ENCODE data around the gene SOCS7.

SOCS7 gene

DNA sequence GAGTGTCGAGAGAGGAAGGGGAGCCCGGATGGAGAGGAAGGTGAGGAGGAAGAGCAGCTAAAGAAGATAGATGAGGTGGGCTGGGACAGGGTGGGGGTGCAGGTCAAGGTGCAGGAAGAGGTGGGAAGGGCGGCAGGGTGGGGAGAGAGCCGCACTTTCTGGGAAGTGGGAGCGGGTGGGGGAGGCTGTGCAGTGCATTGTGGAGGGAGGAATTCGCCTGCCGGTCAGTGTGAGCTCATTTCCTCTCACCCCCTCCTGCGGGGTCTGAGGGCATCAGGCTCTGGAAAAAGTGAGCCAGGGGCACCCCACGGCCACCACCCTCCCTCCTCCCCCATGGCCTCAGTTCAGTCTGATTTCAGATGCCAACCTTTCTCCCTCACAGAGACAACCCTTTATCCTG lies 74.1 kb downstream of the SOCS7 start:
- TF ChIP-seq, protein P1, sequence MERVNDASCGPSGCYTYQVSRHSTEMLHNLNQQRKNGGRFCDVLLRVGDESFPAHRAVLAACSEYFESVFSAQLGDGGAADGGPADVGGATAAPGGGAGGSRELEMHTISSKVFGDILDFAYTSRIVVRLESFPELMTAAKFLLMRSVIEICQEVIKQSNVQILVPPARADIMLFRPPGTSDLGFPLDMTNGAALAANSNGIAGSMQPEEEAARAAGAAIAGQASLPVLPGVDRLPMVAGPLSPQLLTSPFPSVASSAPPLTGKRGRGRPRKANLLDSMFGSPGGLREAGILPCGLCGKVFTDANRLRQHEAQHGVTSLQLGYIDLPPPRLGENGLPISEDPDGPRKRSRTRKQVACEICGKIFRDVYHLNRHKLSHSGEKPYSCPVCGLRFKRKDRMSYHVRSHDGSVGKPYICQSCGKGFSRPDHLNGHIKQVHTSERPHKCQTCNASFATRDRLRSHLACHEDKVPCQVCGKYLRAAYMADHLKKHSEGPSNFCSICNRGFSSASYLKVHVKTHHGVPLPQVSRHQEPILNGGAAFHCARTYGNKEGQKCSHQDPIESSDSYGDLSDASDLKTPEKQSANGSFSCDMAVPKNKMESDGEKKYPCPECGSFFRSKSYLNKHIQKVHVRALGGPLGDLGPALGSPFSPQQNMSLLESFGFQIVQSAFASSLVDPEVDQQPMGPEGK (CRISPR knock-in tag; IDR thresholded peaks at IDR 0.05; ENCODE audit: borderline replicate concordance): no peak
- no peak for TF ChIP-seq ARNTL (CRISPR knock-in tag; IDR thresholded peaks at IDR 0.05; ENCODE audit: borderline replicate concordance, low read depth)
- peak; percentile 5; the same call in 1 of the 3 replicates for ATAC-seq

DNA sequence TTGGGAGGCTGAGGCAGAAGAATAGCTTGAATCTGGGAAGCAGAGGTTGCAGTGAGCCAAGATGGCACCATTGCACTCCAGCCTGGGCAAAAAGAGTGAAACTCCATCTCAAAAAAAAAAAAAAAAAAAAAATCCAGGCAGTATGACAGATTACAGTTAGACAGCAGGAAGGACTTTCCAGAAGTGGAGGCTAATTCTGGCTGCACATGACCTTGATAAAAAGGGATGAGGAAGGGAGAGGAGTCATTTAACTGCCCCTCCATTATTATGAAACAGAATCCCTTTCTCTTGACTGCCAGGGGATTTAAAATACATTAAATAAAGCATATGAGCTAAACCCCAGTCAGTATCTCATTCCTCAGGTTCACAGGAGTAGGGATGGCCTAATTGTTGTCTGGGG lies 74.8 kb downstream of the SOCS7 start:
- ATAC-seq: no peak
- TF ChIP-seq ESRRG (CRISPR knock-in tag; IDR thresholded peaks at IDR 0.05) (no peak), ZNF70 (CRISPR knock-in tag; IDR thresholded peaks at IDR 0.05) (no peak), CSDC2 (CRISPR knock-in tag; IDR thresholded peaks at IDR 0.05) (no peak), SNAI2 (CRISPR knock-in tag; IDR thresholded peaks at IDR 0.05) (no peak), OSR1 (CRISPR knock-in tag; IDR thresholded peaks at IDR 0.05) (no peak), PPARA (CRISPR knock-in tag; IDR thresholded peaks at IDR 0.05; ENCODE audit: borderline replicate concordance) (no peak)
- TF ChIP-seq, protein P1 (CRISPR knock-in tag; IDR thresholded peaks at IDR 0.05; ENCODE audit: borderline replicate concordance): no peak
- TF ChIP-seq, protein P2, sequence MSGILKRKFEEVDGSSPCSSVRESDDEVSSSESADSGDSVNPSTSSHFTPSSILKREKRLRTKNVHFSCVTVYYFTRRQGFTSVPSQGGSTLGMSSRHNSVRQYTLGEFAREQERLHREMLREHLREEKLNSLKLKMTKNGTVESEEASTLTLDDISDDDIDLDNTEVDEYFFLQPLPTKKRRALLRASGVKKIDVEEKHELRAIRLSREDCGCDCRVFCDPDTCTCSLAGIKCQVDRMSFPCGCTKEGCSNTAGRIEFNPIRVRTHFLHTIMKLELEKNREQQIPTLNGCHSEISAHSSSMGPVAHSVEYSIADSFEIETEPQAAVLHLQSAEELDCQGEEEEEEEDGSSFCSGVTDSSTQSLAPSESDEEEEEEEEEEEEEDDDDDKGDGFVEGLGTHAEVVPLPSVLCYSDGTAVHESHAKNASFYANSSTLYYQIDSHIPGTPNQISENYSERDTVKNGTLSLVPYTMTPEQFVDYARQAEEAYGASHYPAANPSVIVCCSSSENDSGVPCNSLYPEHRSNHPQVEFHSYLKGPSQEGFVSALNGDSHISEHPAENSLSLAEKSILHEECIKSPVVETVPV (CRISPR knock-in tag; IDR thresholded peaks at IDR 0.05): no peak

DNA sequence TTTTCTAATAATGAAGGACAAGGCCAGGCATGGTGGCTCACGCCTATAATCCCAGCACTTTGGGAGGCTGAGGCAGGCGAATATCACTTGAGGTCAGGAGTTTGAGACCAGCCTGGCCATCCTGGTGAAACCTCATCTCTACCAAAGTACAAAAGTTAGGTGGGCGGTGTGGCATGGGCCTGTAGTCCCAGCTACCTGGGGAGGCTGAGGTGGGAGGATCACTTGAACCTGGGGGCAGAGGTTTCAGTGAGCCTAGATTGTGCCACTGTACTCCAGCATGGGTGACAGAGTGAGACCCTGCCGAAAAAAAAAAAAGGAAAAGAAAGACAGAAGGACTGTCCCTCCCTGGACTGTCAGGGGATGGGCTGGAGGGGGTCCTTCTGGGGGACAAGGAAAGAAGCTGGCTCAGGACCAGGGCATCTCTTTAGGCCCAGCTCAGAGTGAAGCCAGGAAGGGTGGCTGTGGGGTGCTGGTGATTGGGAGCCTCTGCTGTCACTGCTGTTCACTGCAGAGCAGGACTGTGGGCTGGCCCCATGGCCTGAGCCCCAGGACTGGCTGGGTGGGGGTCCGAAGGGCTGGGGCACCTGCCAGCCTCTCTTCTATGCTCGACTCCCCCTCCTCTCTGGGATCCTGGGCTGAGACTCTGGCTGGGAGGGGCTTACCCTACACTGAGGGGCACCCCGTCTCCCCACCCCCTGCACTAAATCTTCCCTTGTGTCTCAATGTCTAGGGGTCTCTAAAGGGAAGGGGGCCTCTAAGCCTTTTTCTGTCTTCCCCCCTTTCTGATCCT lies 75.7 kb downstream of the SOCS7 start:
- 0 out of 3 replicates have a peak, but pooled peaks have one; percentile 1 for ATAC-seq
- TF ChIP-seq, protein P3, sequence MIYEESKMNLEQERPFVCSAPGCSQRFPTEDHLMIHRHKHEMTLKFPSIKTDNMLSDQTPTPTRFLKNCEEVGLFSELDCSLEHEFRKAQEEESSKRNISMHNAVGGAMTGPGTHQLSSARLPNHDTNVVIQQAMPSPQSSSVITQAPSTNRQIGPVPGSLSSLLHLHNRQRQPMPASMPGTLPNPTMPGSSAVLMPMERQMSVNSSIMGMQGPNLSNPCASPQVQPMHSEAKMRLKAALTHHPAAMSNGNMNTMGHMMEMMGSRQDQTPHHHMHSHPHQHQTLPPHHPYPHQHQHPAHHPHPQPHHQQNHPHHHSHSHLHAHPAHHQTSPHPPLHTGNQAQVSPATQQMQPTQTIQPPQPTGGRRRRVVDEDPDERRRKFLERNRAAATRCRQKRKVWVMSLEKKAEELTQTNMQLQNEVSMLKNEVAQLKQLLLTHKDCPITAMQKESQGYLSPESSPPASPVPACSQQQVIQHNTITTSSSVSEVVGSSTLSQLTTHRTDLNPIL (CRISPR knock-in tag; IDR thresholded peaks at IDR 0.05; ENCODE audit: low read depth): no peak
- no peak for TF ChIP-seq PPARA (CRISPR knock-in tag; IDR thresholded peaks at IDR 0.05; ENCODE audit: borderline replicate concordance)
- TF ChIP-seq ESRRG (CRISPR knock-in tag; IDR thresholded peaks at IDR 0.05): no peak
- no peak for TF ChIP-seq GLIS3 (CRISPR knock-in tag; IDR thresholded peaks at IDR 0.05)
- no peak for TF ChIP-seq OSR1 (CRISPR knock-in tag; IDR thresholded peaks at IDR 0.05)
- TF ChIP-seq, protein P4, sequence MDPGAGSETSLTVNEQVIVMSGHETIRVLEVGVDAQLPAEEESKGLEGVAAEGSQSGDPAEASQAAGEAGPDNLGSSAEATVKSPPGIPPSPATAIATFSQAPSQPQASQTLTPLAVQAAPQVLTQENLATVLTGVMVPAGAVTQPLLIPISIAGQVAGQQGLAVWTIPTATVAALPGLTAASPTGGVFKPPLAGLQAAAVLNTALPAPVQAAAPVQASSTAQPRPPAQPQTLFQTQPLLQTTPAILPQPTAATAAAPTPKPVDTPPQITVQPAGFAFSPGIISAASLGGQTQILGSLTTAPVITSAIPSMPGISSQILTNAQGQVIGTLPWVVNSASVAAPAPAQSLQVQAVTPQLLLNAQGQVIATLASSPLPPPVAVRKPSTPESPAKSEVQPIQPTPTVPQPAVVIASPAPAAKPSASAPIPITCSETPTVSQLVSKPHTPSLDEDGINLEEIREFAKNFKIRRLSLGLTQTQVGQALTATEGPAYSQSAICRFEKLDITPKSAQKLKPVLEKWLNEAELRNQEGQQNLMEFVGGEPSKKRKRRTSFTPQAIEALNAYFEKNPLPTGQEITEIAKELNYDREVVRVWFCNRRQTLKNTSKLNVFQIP (CRISPR knock-in tag; IDR thresholded peaks at IDR 0.05; ENCODE audit: borderline replicate concordance, low read depth): no peak
- no peak for TF ChIP-seq CSDC2 (CRISPR knock-in tag; IDR thresholded peaks at IDR 0.05)
- no peak for TF ChIP-seq ZC3H10 (CRISPR knock-in tag; IDR thresholded peaks at IDR 0.05)
- TF ChIP-seq BACH2 (CRISPR knock-in tag; IDR thresholded peaks at IDR 0.05; ENCODE audit: borderline replicate concordance): no peak
- no peak for TF ChIP-seq TOX (CRISPR knock-in tag; IDR thresholded peaks at IDR 0.05; ENCODE audit: borderline replicate concordance)

DNA sequence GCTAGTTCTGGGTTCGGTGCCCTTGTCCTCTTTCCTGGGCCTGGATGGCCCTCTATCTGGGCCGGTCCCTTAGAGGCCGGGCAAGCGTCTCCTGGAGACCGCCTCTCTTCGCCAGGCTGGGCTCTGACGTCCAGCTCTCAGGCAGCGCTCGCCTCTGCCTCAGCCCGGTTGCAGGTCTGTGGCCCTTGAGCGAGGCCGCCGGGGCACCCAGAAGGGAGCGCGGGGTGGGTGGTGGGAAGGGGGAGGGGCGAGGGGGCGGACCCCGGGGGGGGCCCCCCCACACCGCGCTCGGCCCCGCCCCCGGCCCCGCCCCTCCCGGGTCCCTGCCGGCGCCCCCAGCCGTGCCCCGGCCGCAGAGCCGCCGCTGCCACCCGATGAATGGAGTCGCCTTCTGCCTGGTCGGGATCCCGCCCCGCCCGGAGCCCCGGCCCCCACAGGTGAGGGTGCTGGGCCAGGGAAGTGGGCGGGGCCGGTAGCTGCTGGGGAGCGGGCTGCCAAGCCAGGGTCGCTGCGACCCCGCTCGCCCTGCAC lies 76.5 kb downstream of the SOCS7 start, which contains the start of gene ARHGAP23:
Gene ARHGAP23, plus strand, starts transcription at position 353 of the 531 bp plus-strand sequence. Its CDS starts 22 bp downstream, at position 375.
- peak; percentile 70 for ATAC-seq
- TF ChIP-seq SNAI2 (CRISPR knock-in tag; IDR thresholded peaks at IDR 0.05) (no peak), ZC3H10 (CRISPR knock-in tag; IDR thresholded peaks at IDR 0.05) (no peak), ZFP3 (CRISPR knock-in tag; IDR thresholded peaks at IDR 0.05) (no peak), ARNTL (CRISPR knock-in tag; IDR thresholded peaks at IDR 0.05; ENCODE audit: borderline replicate concordance, low read depth) (no peak), ISL1 (CRISPR knock-in tag; IDR thresholded peaks at IDR 0.05) (no peak), PPARA (CRISPR knock-in tag; IDR thresholded peaks at IDR 0.05; ENCODE audit: borderline replicate concordance) (no peak)
- TF ChIP-seq, protein P5, sequence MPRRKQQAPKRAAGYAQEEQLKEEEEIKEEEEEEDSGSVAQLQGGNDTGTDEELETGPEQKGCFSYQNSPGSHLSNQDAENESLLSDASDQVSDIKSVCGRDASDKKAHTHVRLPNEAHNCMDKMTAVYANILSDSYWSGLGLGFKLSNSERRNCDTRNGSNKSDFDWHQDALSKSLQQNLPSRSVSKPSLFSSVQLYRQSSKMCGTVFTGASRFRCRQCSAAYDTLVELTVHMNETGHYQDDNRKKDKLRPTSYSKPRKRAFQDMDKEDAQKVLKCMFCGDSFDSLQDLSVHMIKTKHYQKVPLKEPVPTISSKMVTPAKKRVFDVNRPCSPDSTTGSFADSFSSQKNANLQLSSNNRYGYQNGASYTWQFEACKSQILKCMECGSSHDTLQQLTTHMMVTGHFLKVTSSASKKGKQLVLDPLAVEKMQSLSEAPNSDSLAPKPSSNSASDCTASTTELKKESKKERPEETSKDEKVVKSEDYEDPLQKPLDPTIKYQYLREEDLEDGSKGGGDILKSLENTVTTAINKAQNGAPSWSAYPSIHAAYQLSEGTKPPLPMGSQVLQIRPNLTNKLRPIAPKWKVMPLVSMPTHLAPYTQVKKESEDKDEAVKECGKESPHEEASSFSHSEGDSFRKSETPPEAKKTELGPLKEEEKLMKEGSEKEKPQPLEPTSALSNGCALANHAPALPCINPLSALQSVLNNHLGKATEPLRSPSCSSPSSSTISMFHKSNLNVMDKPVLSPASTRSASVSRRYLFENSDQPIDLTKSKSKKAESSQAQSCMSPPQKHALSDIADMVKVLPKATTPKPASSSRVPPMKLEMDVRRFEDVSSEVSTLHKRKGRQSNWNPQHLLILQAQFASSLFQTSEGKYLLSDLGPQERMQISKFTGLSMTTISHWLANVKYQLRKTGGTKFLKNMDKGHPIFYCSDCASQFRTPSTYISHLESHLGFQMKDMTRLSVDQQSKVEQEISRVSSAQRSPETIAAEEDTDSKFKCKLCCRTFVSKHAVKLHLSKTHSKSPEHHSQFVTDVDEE (CRISPR knock-in tag; IDR thresholded peaks at IDR 0.05): no peak
- TF ChIP-seq, protein P1 (CRISPR knock-in tag; IDR thresholded peaks at IDR 0.05; ENCODE audit: borderline replicate concordance): no peak
- TF ChIP-seq, protein P2 (CRISPR knock-in tag; IDR thresholded peaks at IDR 0.05): no peak

All from SK-N-SH treated with all-trans-retinoic acid at 6 μM for 48 hours (cell line).